GM23338 (cell line): Measurements from ENCODE around the gene GPR35. TPM values are rescaled to one million over a fixed set of nuclear protein-coding genes. Genes with fewer than 3 reads are reported as not detected.
"Not testable (repeated sequence)": the region's sequence is repeated elsewhere in the genome, so short reads cannot be mapped to it uniquely, and the experiment has no call there.

Experiments
- ATAC-seq: fragments of 200-7000 bp; cut with Tn5 transposase; 3 replicates; pipeline ENCODE4 v1.9.1; 2020
- DNase-seq: peaks from one replicate; pipeline ENCODE4 v3.0.0-alpha.2; 2015; ENCODE audit warnings: low spot score
- H2AFZ ChIP-seq: fragments of 200-600 bp; sonication (generic); 2 replicates; pipeline ENCODE4 v1.8.0; 2016; ENCODE audit warnings: antibody characterized with exemption, mild to moderate bottlenecking, moderate library complexity
- H3F3A ChIP-seq: fragments of 200-600 bp; sonication (generic); replicated peaks from 2 replicates; pipeline ENCODE4 v1.8.0; 2017; ENCODE audit warnings: antibody characterized with exemption, mixed run types, low read depth
- H3K27ac ChIP-seq: fragments of 200-600 bp; sonication (generic); 2 replicates; pipeline ENCODE4 v1.6.1; 2016; ENCODE audit warnings: low read depth
- H3K27me3 ChIP-seq: fragments of 200-600 bp; sonication (generic); 2 replicates; pipeline ENCODE4 v1.8.0; 2016; ENCODE audit warnings: mild to moderate bottlenecking, mixed run types, moderate library complexity; ENCODE audit not compliant: insufficient read depth
- H3K36me3 ChIP-seq: fragments of 200-600 bp; sonication (generic); 2 replicates; pipeline ENCODE4 v1.8.0; 2016; ENCODE audit warnings: mild to moderate bottlenecking; ENCODE audit not compliant: insufficient read depth
- H3K4me1 ChIP-seq: fragments of 200-600 bp; sonication (generic); 2 replicates; pipeline ENCODE4 v1.8.0; 2016; ENCODE audit warnings: mild to moderate bottlenecking, moderate library complexity; ENCODE audit not compliant: insufficient read depth
- H3K4me2 ChIP-seq: fragments of 200-600 bp; sonication (generic); 2 replicates; pipeline ENCODE4 v1.7.1; 2017; ENCODE audit warnings: mixed run types
- H3K4me3 ChIP-seq: fragments of 200-600 bp; sonication (generic); 2 replicates; pipeline ENCODE4 v1.6.1; 2016; ENCODE audit warnings: mixed run types
- H3K79me2 ChIP-seq: fragments of 200-600 bp; sonication (generic); replicated peaks from 2 replicates; pipeline ENCODE4 v1.8.0; 2017; ENCODE audit warnings: mild to moderate bottlenecking; ENCODE audit not compliant: insufficient read depth
- H3K9me2 ChIP-seq: fragments of 200-600 bp; sonication (generic); 2 replicates; pipeline ENCODE4 v1.8.0; 2017; ENCODE audit not compliant: insufficient read depth
- H4K20me1 ChIP-seq: fragments of 200-600 bp; sonication (generic); replicated peaks from 2 replicates; pipeline ENCODE4 v1.8.0; 2017; ENCODE audit warnings: mild to moderate bottlenecking; ENCODE audit not compliant: insufficient read depth
- H3K27ac Mint-ChIP-seq: 2 replicates; pipeline ENCODE4 v1.8.0; 2020; ENCODE audit warnings: inconsistent platforms, mild to moderate bottlenecking, moderate library complexity, mixed read lengths
- H3K27me3 Mint-ChIP-seq: 3 replicates; pipeline ENCODE4 v1.8.0; 2022; ENCODE audit warnings: low read depth, mild to moderate bottlenecking, moderate library complexity, mixed read lengths, inconsistent platforms; ENCODE audit not compliant: insufficient read depth, poor library complexity
- H3K36me3 Mint-ChIP-seq: 3 replicates; pipeline ENCODE4 v1.8.0; 2021; ENCODE audit warnings: low read depth, mild to moderate bottlenecking, inconsistent platforms, moderate library complexity, mixed read lengths
- H3K4me1 Mint-ChIP-seq: 3 replicates; pipeline ENCODE4 v1.8.0; 2020; ENCODE audit warnings: mild to moderate bottlenecking, inconsistent platforms, mixed read lengths
- H3K4me3 Mint-ChIP-seq: 3 replicates; pipeline ENCODE4 v1.8.0; 2021; ENCODE audit warnings: moderate library complexity, mild to moderate bottlenecking, inconsistent platforms, mixed read lengths
- H3K9me3 Mint-ChIP-seq: 3 replicates; pipeline ENCODE4 v1.8.0; 2020; ENCODE audit warnings: moderate library complexity, mild to moderate bottlenecking, inconsistent platforms, mixed read lengths
- CREB1 ChIP-seq: fragments of 250-450 bp; sonication (Bioruptor Pico); IDR thresholded peaks from 2 replicates; pipeline ENCODE4 v1.5.0; 2020; ENCODE audit warnings: low read depth, mild to moderate bottlenecking, moderate library complexity
- CTCF ChIP-seq, 2 experiments: fragments of 200-600 bp in 1 of 2; sonication (generic) in 1 of 2; conservative IDR thresholded peaks; 2 replicates each; pipeline versions ENCODE4 v1.5.1 to v1.6.1; 2016 to 2017; ENCODE audit warnings: antibody characterized with exemption in 2 of 2, low read depth in 2 of 2, mild to moderate bottlenecking in 2 of 2, moderate library complexity in 1 of 2
- ETS1 ChIP-seq: IDR thresholded peaks from 2 replicates; pipeline ENCODE4 v1.6.1; 2016; ENCODE audit warnings: antibody characterized with exemption
- EZH2 ChIP-seq: fragments of 200-600 bp; sonication (generic); IDR thresholded peaks from one replicate; pipeline ENCODE4 v1.8.0; 2017; ENCODE audit warnings: antibody characterized with exemption, mild to moderate bottlenecking, low read depth; ENCODE audit not compliant: unreplicated experiment
- EZH2phosphoT487 ChIP-seq: fragments of 200-600 bp; sonication (generic); IDR thresholded peaks from one replicate; pipeline ENCODE4 v1.8.1; 2018; ENCODE audit warnings: antibody characterized with exemption; ENCODE audit not compliant: unreplicated experiment
- NANOG ChIP-seq: IDR thresholded peaks from 2 replicates; pipeline ENCODE4 v1.6.1; 2016; ENCODE audit warnings: antibody characterized with exemption, borderline replicate concordance
- POLR2AphosphoS5 ChIP-seq: IDR thresholded peaks from 2 replicates; pipeline ENCODE4 v1.6.1; 2016; ENCODE audit warnings: antibody characterized with exemption, low read depth
- REST ChIP-seq: IDR thresholded peaks from one replicate; pipeline ENCODE4 v1.6.1; 2018; ENCODE audit warnings: antibody characterized with exemption; ENCODE audit not compliant: unreplicated experiment
- STAT1 ChIP-seq: IDR thresholded peaks from one replicate; pipeline ENCODE4 v1.6.1; 2016; ENCODE audit warnings: antibody characterized with exemption; ENCODE audit not compliant: unreplicated experiment
- ZNF114 ChIP-seq: fragments of 250-450 bp; sonication (Bioruptor Pico); IDR thresholded peaks from 2 replicates; pipeline ENCODE4 v1.5.0; 2020; ENCODE audit warnings: mild to moderate bottlenecking, moderate library complexity
- ZNF331 ChIP-seq: fragments of 250-450 bp; sonication (Bioruptor Pico); IDR thresholded peaks from 2 replicates; pipeline ENCODE4 v1.5.0; 2020; ENCODE audit warnings: low read depth, mild to moderate bottlenecking, moderate library complexity
- polyA plus RNA-seq: library from polyadenylated mRNA; unstranded; fragments of >200 nt; fragmentation: Nextera tagmentation; extraction: Ambion mirVana; gene quantifications from 2 replicates; pipeline ENCODE4 v1.2.1, GENCODE V29; 2016
- total RNA-seq: library from RNA; depleted of rRNA; stranded (reverse); fragments of >200 nt; shearing (Covaris generic); gene quantifications from 2 replicates; pipeline ENCODE4 v1.2.3, GENCODE V29; 2014

Gene GPR35
- total and polyA plus RNA-seq, 2 experiments from 2014 or later: not detected

GRCh38 chr2:240672701-240673190 is 47.5 kb downstream of the GPR35 start (continued):
- TF ChIP-seq CTCF (conservative IDR thresholded peaks at IDR 0.05; ENCODE audit: low read depth in 2 of 2) (no peak), EZH2phosphoT487 (no peak), STAT1 (no peak), NANOG (no peak), REST (no peak), CREB1 (CRISPR knock-in tag) (no peak), EZH2 (no peak), ETS1 (no peak), POLR2AphosphoS5 (no peak), ZNF114 (no peak), ZNF331 (no peak)

DNA sequence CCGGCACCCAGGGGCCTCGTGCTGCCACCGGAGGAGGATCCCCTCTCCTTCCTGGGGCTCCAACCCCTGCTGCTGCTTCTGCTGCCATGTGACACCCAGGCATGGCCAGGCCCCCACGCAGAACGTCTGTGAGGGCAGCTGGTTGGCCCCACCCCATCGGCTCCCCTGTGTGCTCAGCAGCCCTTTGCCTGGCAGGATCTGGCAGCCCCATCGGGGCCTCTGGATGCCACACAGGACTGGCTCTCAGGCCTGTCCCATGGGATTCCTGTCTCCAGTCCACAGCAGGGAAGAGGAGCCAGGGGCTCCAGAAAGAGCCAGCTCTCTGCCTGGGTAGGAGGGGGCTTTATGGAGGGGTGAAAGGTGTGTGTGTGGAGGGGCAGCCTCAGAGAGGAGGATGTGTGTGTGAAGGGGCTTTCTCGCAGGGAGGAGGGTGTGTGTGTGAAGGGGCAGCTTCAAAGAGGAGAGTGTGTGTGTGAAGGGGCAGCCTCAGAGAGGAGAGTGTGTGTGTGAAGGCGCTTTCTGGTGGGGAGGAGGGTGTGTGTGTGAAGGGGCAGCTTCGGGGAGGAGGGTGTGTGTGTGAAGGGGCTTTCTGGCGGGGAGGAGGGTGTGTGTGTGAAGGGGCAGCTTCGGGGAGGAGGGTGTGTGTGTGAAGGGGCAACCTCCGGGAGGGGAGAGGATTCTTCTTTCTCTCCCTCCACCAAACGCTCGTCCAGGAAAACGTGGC is 49.3 kb downstream of the GPR35 start:
- H3K36me3 Mint-ChIP-seq, H3K9me3 Mint-ChIP-seq, H3K4me1 ChIP-seq, H3K9me2 ChIP-seq, H2AFZ ChIP-seq, ATAC-seq, H3K27ac ChIP-seq, H3K4me3 Mint-ChIP-seq, H4K20me1 ChIP-seq, H3K4me1 Mint-ChIP-seq, H3K27ac Mint-ChIP-seq, H3K79me2 ChIP-seq, DNase-seq, H3F3A ChIP-seq, H3K36me3 ChIP-seq, H3K4me3 ChIP-seq, H3K4me2 ChIP-seq: not testable (repeated sequence)
- peaks cover 26% of the 10 kb centered on the region for H3K27me3 ChIP-seq
- peaks cover 29% of the 10 kb centered on the region for H3K27me3 Mint-ChIP-seq

DNA sequence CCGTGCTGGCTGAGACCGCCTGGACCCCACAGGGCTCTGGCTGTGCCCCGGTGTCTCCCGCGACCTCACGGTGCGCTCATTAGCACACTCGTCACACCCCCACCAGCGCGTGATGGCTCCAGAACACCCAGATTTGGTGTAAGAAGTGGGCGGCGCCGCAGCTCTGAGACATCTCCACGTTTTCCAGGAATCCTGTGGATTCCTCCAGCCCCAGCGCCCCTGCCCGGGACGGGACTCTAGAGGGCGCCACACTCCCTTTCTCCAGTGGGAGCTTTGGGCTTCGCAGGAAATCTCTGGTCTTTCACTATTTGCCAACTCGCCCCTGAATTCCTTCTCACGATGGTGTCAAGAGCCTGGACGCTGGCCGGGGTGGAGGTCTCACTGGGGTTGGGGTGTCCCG is 50.1 kb downstream of the GPR35 start:
- not testable (repeated sequence) for H3K9me2 ChIP-seq, H3K27ac Mint-ChIP-seq, H3K4me1 ChIP-seq, DNase-seq, H3K36me3 Mint-ChIP-seq, H3K4me3 ChIP-seq, H4K20me1 ChIP-seq, H3K4me2 ChIP-seq, H2AFZ ChIP-seq, H3F3A ChIP-seq, H3K27ac ChIP-seq, H3K9me3 Mint-ChIP-seq, H3K4me3 Mint-ChIP-seq, H3K36me3 ChIP-seq, H3K4me1 Mint-ChIP-seq, H3K79me2 ChIP-seq
- peaks cover 29% of the 10 kb centered on the region for H3K27me3 Mint-ChIP-seq
- peaks cover 26% of the 10 kb centered on the region for H3K27me3 ChIP-seq
- ATAC-seq: peak; percentile 32

DNA sequence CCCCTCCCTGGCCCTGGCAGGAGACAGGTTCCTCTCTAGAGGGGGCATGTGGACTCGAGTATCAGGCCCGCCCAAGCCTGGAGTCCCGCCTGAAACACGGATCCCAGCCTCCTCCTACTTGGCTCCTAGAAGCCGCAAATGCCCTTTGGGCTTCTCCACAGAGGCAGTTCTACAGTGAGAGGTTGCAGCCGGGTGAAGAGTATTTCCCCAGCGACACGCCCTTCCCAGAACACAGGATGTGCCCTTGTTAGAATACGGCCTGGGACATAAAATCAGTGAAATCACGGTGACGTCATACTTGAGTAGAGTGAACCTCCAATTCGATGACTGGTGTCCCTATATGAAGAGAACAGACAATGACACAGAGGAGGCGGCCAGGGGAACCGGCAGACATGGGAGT is 52.8 kb downstream of the GPR35 start:
- H3K27ac ChIP-seq, H3K4me2 ChIP-seq, DNase-seq, H3K4me1 ChIP-seq, H4K20me1 ChIP-seq, ATAC-seq, H3K9me2 ChIP-seq, H3K36me3 Mint-ChIP-seq, H3K9me3 Mint-ChIP-seq, H3K4me1 Mint-ChIP-seq, H3K4me3 Mint-ChIP-seq, H3K27me3 ChIP-seq, H3K27ac Mint-ChIP-seq, H2AFZ ChIP-seq, H3K36me3 ChIP-seq, H3F3A ChIP-seq, H3K4me3 ChIP-seq, H3K79me2 ChIP-seq: not testable (repeated sequence)
- peaks cover 13% of the 10 kb centered on the region for H3K27me3 Mint-ChIP-seq
